GM12878 (cell line): ENCODE results near the gene SIK3. TPM values are rescaled to one million over a fixed set of nuclear protein-coding genes. Genes with fewer than 3 reads are reported as not detected.
A peak's percentile ranks its signal among the peaks of the same experiment; 100 is the strongest.

Experiments
- ATAC-seq: fragments of 200-7000 bp; cut with Tn5 transposase; 3 replicates; pipeline ENCODE4 v1.9.1; 2020; ENCODE audit warnings: mild to moderate bottlenecking, moderate library complexity
- BruUV-seq: library from RNA; stranded (reverse); fragments of 400-500 nt; replicated peaks from 2 replicates; lab custom pipeline; 2021; lab: Mats Ljungman, UMichigan
- CTCF ChIA-PET: fragments of 300-600 bp; sonication (Branson Sonifier 250); formaldehyde crosslinking; extraction: SDS; loops from one replicate; lab custom pipeline; 2021; ENCODE audit warnings: inconsistent platforms; lab: Yijun Ruan, JAX
- POLR2A ChIA-PET: fragments of 350-600 bp; formaldehyde crosslinking; extraction: SDS; loops from one replicate; lab custom pipeline; 2021; ENCODE audit warnings: inconsistent platforms; lab: Charles Lee
- RAD21 ChIA-PET: fragments of 300-600 bp; sonication (Branson Sonifier 250); formaldehyde crosslinking; loops from one replicate; lab custom pipeline; 2023; ENCODE audit warnings: antibody characterized with exemption; ENCODE audit not compliant: unreplicated experiment; lab: Charles Lee
- SMC1A ChIA-PET: fragments of 300-600 bp; sonication (Branson Sonifier 250); formaldehyde crosslinking; loops from one replicate; lab custom pipeline; 2023; ENCODE audit not compliant: unreplicated experiment, uncharacterized antibody; lab: Charles Lee
- DNase-seq: peaks from one replicate; pipeline ENCODE4 v3.0.0-alpha.2; 2011; ENCODE audit warnings: low read depth, low spot score
- FAIRE-seq: peaks from 3 replicates; lab custom pipeline; 2011; peaks lifted over from hg19 to GRCh38; lab: Jason Lieb, UNC
- H2AFZ ChIP-seq: 2 replicates; pipeline ENCODE4 v1.6.0; 2011; ENCODE audit warnings: low read depth, low read length, control low read depth; ENCODE audit not compliant: control insufficient read depth
- H3K27ac ChIP-seq: 2 replicates; pipeline ENCODE4 v1.5.1; 2011; ENCODE audit warnings: control low read depth; ENCODE audit not compliant: control insufficient read depth, insufficient read depth
- H3K27me3 ChIP-seq, 2 experiments: replicated peaks in 1 of 2; 2 replicates each; pipeline versions ENCODE4 v1.6.0 to v1.6.1; 2011; ENCODE audit warnings: low read length in 1 of 2; ENCODE audit not compliant: control insufficient read depth in 2 of 2, insufficient read depth in 2 of 2
- H3K36me3 ChIP-seq, 2 experiments: 2 replicates each; pipeline ENCODE4 v1.5.1; 2011; ENCODE audit warnings: low read length in 1 of 2; ENCODE audit not compliant: control insufficient read depth in 2 of 2, insufficient read depth in 2 of 2
- H3K4me1 ChIP-seq: 2 replicates; pipeline ENCODE4 v1.6.1; 2011; ENCODE audit warnings: mild to moderate bottlenecking, low read length, moderate library complexity, mixed read lengths; ENCODE audit not compliant: control insufficient read depth, insufficient read depth
- H3K4me2 ChIP-seq: 2 replicates; pipeline ENCODE4 v1.6.0; 2011; ENCODE audit warnings: control low read depth; ENCODE audit not compliant: control insufficient read depth, insufficient read depth
- H3K4me3 ChIP-seq: fragments of 200-600 bp; sonication (generic); 2 replicates; pipeline ENCODE4 v1.5.1; 2016
- H3K79me2 ChIP-seq: 2 replicates; pipeline ENCODE4 v1.6.0; 2011; ENCODE audit warnings: low read length; ENCODE audit not compliant: control insufficient read depth, insufficient read depth
- H3K9ac ChIP-seq: 2 replicates; pipeline ENCODE4 v1.8.0; 2011; ENCODE audit warnings: low read length, control low read depth, mixed read lengths; ENCODE audit not compliant: control insufficient read depth, insufficient read depth
- H3K9me3 ChIP-seq: replicated peaks from 3 replicates; pipeline ENCODE4 v1.5.1; 2011; ENCODE audit warnings: mild to moderate bottlenecking, low read length; ENCODE audit not compliant: control insufficient read depth, insufficient read depth
- H4K20me1 ChIP-seq: 2 replicates; pipeline ENCODE4 v1.6.0; 2011; ENCODE audit not compliant: control insufficient read depth, insufficient read depth
- ASH2L ChIP-seq: fragments of 300-600, 200-600 bp; sonication (generic); IDR thresholded peaks from 2 replicates; pipeline ENCODE4 v1.6.1; 2017; ENCODE audit warnings: low read depth, mild to moderate bottlenecking, borderline replicate concordance
- BACH1 ChIP-seq: fragments of 450-650 bp; IDR thresholded peaks from 2 replicates; pipeline ENCODE4 v1.6.1; 2017; ENCODE audit warnings: mild to moderate bottlenecking, borderline replicate concordance
- BRCA1 ChIP-seq: IDR thresholded peaks from 2 replicates; pipeline ENCODE4 v1.6.1; 2011; ENCODE audit warnings: low read depth, low read length, improper control_type of control experiment
- CTCF ChIP-seq, 3 experiments: IDR thresholded peaks in 2 of 3; conservative IDR thresholded peaks in 1 of 3; 2 replicates each; pipeline ENCODE4 v1.5.1; 2011; ENCODE audit warnings: low read depth in 3 of 3, low read length in 3 of 3, mild to moderate bottlenecking in 3 of 3, control low read depth in 2 of 3, moderate library complexity in 2 of 3, inconsistent platforms in 1 of 3, mixed read lengths in 1 of 3; ENCODE audit not compliant: control insufficient read depth in 2 of 3, insufficient read depth in 1 of 3; ENCODE audit errors: extremely low read depth in 1 of 3
- JUND ChIP-seq: IDR thresholded peaks from 2 replicates; pipeline ENCODE4 v1.6.1; 2012; ENCODE audit warnings: low read depth, mild to moderate bottlenecking, low read length, improper control_type of control experiment, moderate library complexity
- MYC ChIP-seq: IDR thresholded peaks from 2 replicates; pipeline ENCODE4 v1.6.1; 2011; ENCODE audit warnings: mild to moderate bottlenecking, low read length, moderate library complexity, inconsistent platforms; ENCODE audit not compliant: insufficient read depth, insufficient replicate concordance, insufficient read length, severe bottlenecking
- NBN ChIP-seq: fragments of 450-650 bp; IDR thresholded peaks from 2 replicates; pipeline ENCODE4 v1.6.1; 2016
- PML ChIP-seq: IDR thresholded peaks from 2 replicates; pipeline ENCODE4 v1.6.1; 2012; ENCODE audit warnings: low read length, inconsistent platforms
- RBBP5 ChIP-seq: fragments of 200-600 bp; sonication (generic); conservative IDR thresholded peaks from 2 replicates; pipeline ENCODE4 v1.6.1; 2016
- RFX5 ChIP-seq: IDR thresholded peaks from 2 replicates; pipeline ENCODE4 v1.6.1; 2011; ENCODE audit warnings: low read depth, low read length, improper control_type of control experiment
- RUNX3 ChIP-seq: IDR thresholded peaks from 2 replicates; pipeline ENCODE4 v1.6.1; 2012; ENCODE audit warnings: low read length, inconsistent platforms
- ZBED1 ChIP-seq: IDR thresholded peaks from 2 replicates; pipeline ENCODE4 v1.6.1; 2016; ENCODE audit warnings: borderline replicate concordance
- ZZZ3 ChIP-seq: IDR thresholded peaks from 2 replicates; pipeline ENCODE4 v1.6.1; 2011; ENCODE audit warnings: low read depth; ENCODE audit not compliant: control insufficient read depth, insufficient read length
- WGBS: methylation state at CpG from one replicate; pipeline ENCODE4 v1.1.6; 2016; ENCODE audit warnings: low lambda C conversion rate; ENCODE audit not compliant: insufficient replicate concordance, insufficient coverage; ENCODE audit errors: missing lambda C conversion rate; 5-methylcytosine and 5-hydroxymethylcytosine counted together
- in situ Hi-C: fragments of 300-500 bp; cut with MboI; formaldehyde crosslinking; loops from 9 replicates; pipeline ENCODE4 v1.14.3; 2018; ENCODE audit warnings: mixed read lengths
- intact Hi-C: fragments of 100-400 bp; cut with micrococcal nuclease; formaldehyde crosslinking; loops from one replicate; pipeline ENCODE4 v1.14.2; 2022; ENCODE audit not compliant: unreplicated experiment
- polyA plus RNA-seq, 11 experiments: library from polyadenylated mRNA; depleted of rRNA in 4 of 11; unstranded in 6 of 11; stranded (reverse) in 5 of 11; fragments of >200 nt; fragmentation: Nextera tagmentation in 4 of 11; fragmentation: Illumina TruSeq in 1 of 11; extraction: Ambion mirVana in 4 of 11; extraction: Trizol in 1 of 11; gene quantifications; 1 replicate in 1 of 11; 2 replicates in 10 of 11; pipeline versions ENCODE4 v1.2.1 to v1.2.3, GENCODE V29; 2011 to 2016; ENCODE audit warnings: inconsistent platforms in 2 of 11, missing spikeins in 2 of 11, low read depth in 1 of 11
- total RNA-seq, 4 experiments: library from RNA; depleted of rRNA in 3 of 4; stranded (reverse); fragments of >200 nt in 3 of 4; fragmentation: Illumina TruSeq in 1 of 4; extraction: Trizol in 1 of 4; gene quantifications; 2 replicates each; pipeline versions ENCODE4 v1.2.1 to v1.2.3, GENCODE V29; 2013 to 2021

The SIK3 gene
- total and polyA plus RNA-seq, 10 of the 15 experiments (the other 5 are each of a cell fraction or from before 2014, with no cell fraction given) = 2.5 to 31.9 (median 11.1) TPM

- FAIRE-seq (no peak), ATAC-seq (no peak), DNase-seq (no peak)
- ChIA-PET RAD21 (interaction anchor here (1.0 to 1.4 kb wide), 2 partner anchors 207 to 218 kb away, joined by 3 to 6 read pairs; no protein-coding TSS in a partner anchor), POLR2A (no interaction called here), SMC1A (interaction anchor here (0.9 to 2.9 kb wide), 11 partner anchors 9 to 339 kb away, joined by 3 to 8 read pairs (median 3); no protein-coding TSS in a partner anchor), CTCF (interaction anchor here (0.6 to 2.8 kb wide), 6 partner anchors 8 to 339 kb away, joined by 3 to 22 read pairs (median 4); no protein-coding TSS in a partner anchor)
- no peaks in the 10 kb centered on the region for H3K9me3 ChIP-seq
- H4K20me1 ChIP-seq = no peaks in the 10 kb centered on the region
- WGBS = 89% methylated on average over 5 of the region's 5 CpGs
- intact Hi-C loops (no loop called here), in situ Hi-C loops (no loop called here)
- no peaks in the 10 kb centered on the region; a peak in 3 of 4 replicates for H3K36me3 ChIP-seq
- 0 out of 2 replicates have a peak, but pooled peaks cover 3% of the 10 kb centered on the region for H3K4me1 ChIP-seq
- no peaks in the 10 kb centered on the region for H3K27me3 ChIP-seq
- no TSS peak for BruUV-seq
- no peak overlapping the region for H3K4me2 ChIP-seq
- TF ChIP-seq ZZZ3 (peak; percentile 10), ZBED1 (no peak)
- no peaks in the 10 kb centered on the region for H3K79me2 ChIP-seq
- H3K27ac ChIP-seq = no peak overlapping the region
- no peak overlapping the region for H3K4me3 ChIP-seq
- H2AFZ ChIP-seq = no peak overlapping the region
- no peak overlapping the region for H3K9ac ChIP-seq
Measured at GRCh38 chr11:116888024-116888423, 210.2 kb downstream of the SIK3 start.

- CTCF ChIA-PET = interaction anchor here (2.6 kb wide), 1 partner anchor 220 kb away, joined by 16 read pairs; no protein-coding TSS in a partner anchor
- SMC1A ChIA-PET = interaction anchor here (0.7 to 11.3 kb wide), 6 partner anchors 10 to 294 kb away, joined by 3 to 166 read pairs (median 3); partner anchors contain the start of gene SIK3
- in situ Hi-C loops = no loop called here
- RAD21 ChIA-PET = interaction anchor here (1.4 kb wide), 1 partner anchor 220 kb away, joined by 9 read pairs; no protein-coding TSS in a partner anchor
- 99% methylated on average over 5 of the region's 5 CpGs for WGBS
- no peaks in the 10 kb centered on the region; a peak in 2 of 4 replicates for H3K36me3 ChIP-seq
- H3K9me3 ChIP-seq = no peaks in the 10 kb centered on the region
- ATAC-seq (no peak), DNase-seq (no peak), FAIRE-seq (no peak)
- intact Hi-C loops = no loop called here
- no peaks in the 10 kb centered on the region for H3K79me2 ChIP-seq
- no peak overlapping the region for H3K9ac ChIP-seq
- H3K27me3 ChIP-seq = no peaks in the 10 kb centered on the region
- BruUV-seq = no TSS peak
- H4K20me1 ChIP-seq = no peaks in the 10 kb centered on the region
- no peak overlapping the region for H3K4me3 ChIP-seq
- H2AFZ ChIP-seq = no peak overlapping the region
- POLR2A ChIA-PET = interaction anchor here (0.6 kb wide), 1 partner anchor 97 kb away, joined by 9 read pairs; no protein-coding TSS in a partner anchor
- H3K4me1 ChIP-seq = 0 out of 2 replicates have a peak, but pooled peaks cover 3% of the 10 kb centered on the region
- no peak overlapping the region for H3K4me2 ChIP-seq
- H3K27ac ChIP-seq = no peak overlapping the region
- TF ChIP-seq NBN (no peak), BACH1 (no peak), CTCF (IDR thresholded peaks at IDR 0.05 in 2 of 3, conservative IDR thresholded peaks at IDR 0.05 in 1 of 3; ENCODE audit: control insufficient read depth in 2 of 3, extremely low read depth in 1 of 3, insufficient read depth in 1 of 3, low read depth in 3 of 3, low read length in 3 of 3) (no peak), RUNX3 (no peak), PML (no peak), RFX5 (no peak), BRCA1 (no peak), MYC (no peak), JUND (no peak), RBBP5 (no peak), ASH2L (no peak)
Measured at GRCh38 chr11:116885951-116886655, 212.1 kb downstream of the SIK3 start.
